ENCODE data around the gene DNASE1.

DNA sequence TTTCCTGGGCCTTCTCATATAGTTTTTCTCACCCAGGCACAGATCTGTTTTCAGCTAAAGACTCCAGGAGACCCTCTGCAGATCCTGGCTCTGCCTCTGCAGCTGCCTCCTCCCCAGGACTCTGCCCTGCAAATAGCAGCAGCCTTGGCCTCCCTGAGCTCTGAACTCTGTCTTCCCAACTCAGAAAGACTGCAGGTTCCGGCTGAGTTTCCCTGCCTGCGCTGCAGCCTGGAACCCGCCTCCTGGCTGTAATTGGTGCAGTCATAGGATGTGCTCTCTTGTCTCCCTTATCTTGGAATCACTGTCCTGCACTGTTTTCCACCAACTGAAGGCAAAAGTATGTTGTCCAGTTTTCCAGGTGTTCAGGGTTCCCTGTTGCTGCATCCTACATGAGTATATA, 14.3 kb upstream of the DNASE1 start:
- TF ChIP-seq MTF1 (CRISPR knock-in tag; IDR thresholded peaks at IDR 0.05; ENCODE audit: borderline replicate concordance) (no peak), KDM1A (IDR thresholded peaks at IDR 0.05) (no peak), POLR2AphosphoS5 (IDR thresholded peaks at IDR 0.05; ENCODE audit: control insufficient read depth, insufficient read depth, low read depth, low read length) (no peak), NR2C1 (IDR thresholded peaks at IDR 0.05) (no peak), NR2C1 (tag; IDR thresholded peaks at IDR 0.05) (no peak), SMARCE1 (IDR thresholded peaks at IDR 0.05) (no peak), USF2 (CRISPR knock-in tag; IDR thresholded peaks at IDR 0.05) (no peak), PREB (CRISPR knock-in tag; IDR thresholded peaks at IDR 0.05) (no peak), RNF2 (IDR thresholded peaks at IDR 0.05) (no peak), SRSF9 (IDR thresholded peaks at IDR 0.05; ENCODE audit: borderline replicate concordance, low read depth, low read length) (no peak)
- TF ChIP-seq, protein P1, sequence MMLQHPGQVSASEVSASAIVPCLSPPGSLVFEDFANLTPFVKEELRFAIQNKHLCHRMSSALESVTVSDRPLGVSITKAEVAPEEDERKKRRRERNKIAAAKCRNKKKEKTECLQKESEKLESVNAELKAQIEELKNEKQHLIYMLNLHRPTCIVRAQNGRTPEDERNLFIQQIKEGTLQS (IDR thresholded peaks at IDR 0.05) = no peak
- TF ChIP-seq, protein P1 (CRISPR knock-in tag; conservative IDR thresholded peaks at IDR 0.05) = no peak
- TF ChIP-seq, protein P2, sequence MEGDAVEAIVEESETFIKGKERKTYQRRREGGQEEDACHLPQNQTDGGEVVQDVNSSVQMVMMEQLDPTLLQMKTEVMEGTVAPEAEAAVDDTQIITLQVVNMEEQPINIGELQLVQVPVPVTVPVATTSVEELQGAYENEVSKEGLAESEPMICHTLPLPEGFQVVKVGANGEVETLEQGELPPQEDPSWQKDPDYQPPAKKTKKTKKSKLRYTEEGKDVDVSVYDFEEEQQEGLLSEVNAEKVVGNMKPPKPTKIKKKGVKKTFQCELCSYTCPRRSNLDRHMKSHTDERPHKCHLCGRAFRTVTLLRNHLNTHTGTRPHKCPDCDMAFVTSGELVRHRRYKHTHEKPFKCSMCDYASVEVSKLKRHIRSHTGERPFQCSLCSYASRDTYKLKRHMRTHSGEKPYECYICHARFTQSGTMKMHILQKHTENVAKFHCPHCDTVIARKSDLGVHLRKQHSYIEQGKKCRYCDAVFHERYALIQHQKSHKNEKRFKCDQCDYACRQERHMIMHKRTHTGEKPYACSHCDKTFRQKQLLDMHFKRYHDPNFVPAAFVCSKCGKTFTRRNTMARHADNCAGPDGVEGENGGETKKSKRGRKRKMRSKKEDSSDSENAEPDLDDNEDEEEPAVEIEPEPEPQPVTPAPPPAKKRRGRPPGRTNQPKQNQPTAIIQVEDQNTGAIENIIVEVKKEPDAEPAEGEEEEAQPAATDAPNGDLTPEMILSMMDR (IDR thresholded peaks at IDR 0.05 in 2 of 3, conservative IDR thresholded peaks at IDR 0.05 in 1 of 3; ENCODE audit: insufficient read depth in 2 of 3, low read depth in 1 of 3, low read length in 3 of 3) = no peak
